Tibial nerve (tissue), 4 donors: ENCODE data around the gene ZNF385B.

Experiments
- EP300 ChIP-seq, 2 donors: sonication (generic); formaldehyde crosslinking; IDR thresholded peaks; one replicate each; pipeline ENCODE4 v1.6.1; 2017; ENCODE audit warnings: antibody characterized with exemption in 2 of 2, mild to moderate bottlenecking in 1 of 2
- POLR2A ChIP-seq, 2 donors: fragments of 450-650 bp; IDR thresholded peaks; one replicate each; pipeline ENCODE4 v1.6.1; 2017; ENCODE audit warnings: antibody characterized with exemption in 2 of 2, mild to moderate bottlenecking in 2 of 2, moderate library complexity in 2 of 2
- TF ChIP-seq, protein P1 (sequence below), 5 experiments: fragments of 200-600 bp in 3 of 5; fragments of 450-650 bp in 2 of 5; sonication (generic) in 3 of 5; IDR thresholded peaks; one replicate each; pipeline ENCODE4 v1.5.1; 2016 to 2019; ENCODE audit warnings: antibody characterized with exemption in 5 of 5, mild to moderate bottlenecking in 3 of 5, moderate library complexity in 2 of 5

DNA sequence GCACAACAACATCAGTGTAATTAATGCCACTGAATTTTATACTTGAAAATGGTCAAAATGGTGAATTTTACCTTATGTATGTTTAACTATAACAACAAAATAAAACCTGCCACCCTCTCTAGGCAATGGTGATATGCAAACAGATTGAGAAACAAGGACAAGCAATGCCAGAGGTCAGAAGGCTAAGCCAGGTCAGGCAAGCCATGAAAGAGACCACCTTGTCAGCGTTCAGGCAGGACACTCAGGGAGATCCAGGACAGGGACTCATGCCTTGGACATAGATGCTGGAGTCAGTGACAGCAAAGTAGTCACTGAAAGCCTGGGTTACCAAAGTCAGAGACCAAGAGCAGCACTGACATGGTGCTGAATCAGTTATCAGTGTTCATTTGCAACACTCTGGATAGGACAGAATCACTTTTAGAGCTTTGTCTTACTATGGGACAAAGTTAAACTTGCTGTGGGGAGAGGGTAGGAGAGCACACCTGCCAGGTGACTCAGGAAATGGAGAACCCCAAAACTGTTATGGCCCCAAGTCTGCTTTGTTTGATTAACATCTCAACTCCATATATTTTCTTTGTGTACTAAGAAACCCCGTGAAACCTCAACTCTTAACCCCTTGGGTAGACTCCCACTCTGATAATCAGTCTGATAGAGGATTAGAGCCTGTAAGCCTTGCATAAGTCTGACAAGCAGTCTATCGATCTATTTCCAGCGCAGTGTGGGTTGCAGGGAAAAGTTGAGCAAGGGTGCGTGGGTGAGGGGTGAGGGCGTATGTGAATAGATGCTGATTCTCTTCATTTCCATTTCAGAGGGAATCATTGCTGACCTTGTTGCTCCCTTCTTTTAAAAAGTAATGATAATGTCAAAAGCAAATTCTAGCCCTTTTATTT, 48.7 kb upstream of the ZNF385B start:
- TF ChIP-seq, protein P1, sequence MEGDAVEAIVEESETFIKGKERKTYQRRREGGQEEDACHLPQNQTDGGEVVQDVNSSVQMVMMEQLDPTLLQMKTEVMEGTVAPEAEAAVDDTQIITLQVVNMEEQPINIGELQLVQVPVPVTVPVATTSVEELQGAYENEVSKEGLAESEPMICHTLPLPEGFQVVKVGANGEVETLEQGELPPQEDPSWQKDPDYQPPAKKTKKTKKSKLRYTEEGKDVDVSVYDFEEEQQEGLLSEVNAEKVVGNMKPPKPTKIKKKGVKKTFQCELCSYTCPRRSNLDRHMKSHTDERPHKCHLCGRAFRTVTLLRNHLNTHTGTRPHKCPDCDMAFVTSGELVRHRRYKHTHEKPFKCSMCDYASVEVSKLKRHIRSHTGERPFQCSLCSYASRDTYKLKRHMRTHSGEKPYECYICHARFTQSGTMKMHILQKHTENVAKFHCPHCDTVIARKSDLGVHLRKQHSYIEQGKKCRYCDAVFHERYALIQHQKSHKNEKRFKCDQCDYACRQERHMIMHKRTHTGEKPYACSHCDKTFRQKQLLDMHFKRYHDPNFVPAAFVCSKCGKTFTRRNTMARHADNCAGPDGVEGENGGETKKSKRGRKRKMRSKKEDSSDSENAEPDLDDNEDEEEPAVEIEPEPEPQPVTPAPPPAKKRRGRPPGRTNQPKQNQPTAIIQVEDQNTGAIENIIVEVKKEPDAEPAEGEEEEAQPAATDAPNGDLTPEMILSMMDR (IDR thresholded peaks at IDR 0.05): no peak
- TF ChIP-seq POLR2A (IDR thresholded peaks at IDR 0.05) (no peak), EP300 (IDR thresholded peaks at IDR 0.05) (no peak)
